NCI-H82 treated with DMSO at 0.1 percent for 48 hours (cell line): ENCODE measurements around the gene CPAMD8.

Experiments used
- DNase-seq: peaks from one replicate; lab custom pipeline; 2025; ENCODE audit not compliant: unreplicated experiment; lab: John Stamatoyannopoulos, UW

Gene CPAMD8

GRCh38 chr19:16847430-16847829 lies 179.2 kb downstream of the CPAMD8 start:
- DNase-seq, result no peak

DNA sequence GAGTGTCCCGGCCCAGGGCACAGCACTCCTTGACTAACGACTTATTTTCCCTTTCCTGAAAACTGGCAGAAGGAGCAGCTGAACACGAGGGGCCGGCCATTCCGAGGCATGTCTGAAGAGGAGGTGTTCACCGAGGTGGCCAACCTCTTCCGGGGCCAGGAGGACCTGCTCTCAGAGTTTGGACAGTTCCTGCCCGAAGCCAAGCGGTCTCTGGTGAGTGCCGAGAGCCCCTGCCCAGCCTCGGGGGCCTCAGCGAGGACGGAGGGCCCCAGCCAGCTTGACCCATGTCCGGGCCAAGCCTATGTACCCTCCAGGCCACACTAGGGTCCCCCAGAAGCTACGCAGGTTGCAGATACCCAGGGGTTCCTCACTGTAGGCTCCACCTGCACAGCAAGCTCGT lies 179.7 kb downstream of the CPAMD8 start:
- no peak for DNase-seq
